SK-N-SH (cell line): Measurements from ENCODE around the gene PSMD3.

Experiments used
- CHD2 ChIP-seq: fragments of 150-350 bp; IDR thresholded peaks from 2 replicates; pipeline ENCODE4 v1.6.1; 2018; ENCODE audit warnings: low read length; ENCODE audit not compliant: partially characterized antibody
- CTCF ChIP-seq: fragments of 200-600 bp; sonication (generic); IDR thresholded peaks from 2 replicates; pipeline ENCODE4 v1.6.1; 2017; ENCODE audit warnings: antibody characterized with exemption, mild to moderate bottlenecking, moderate library complexity
- EP300 ChIP-seq, 2 experiments: IDR thresholded peaks; 2 replicates each; pipeline versions ENCODE4 v1.4.0 to v1.6.1; 2012; ENCODE audit warnings: borderline replicate concordance in 1 of 2, low read depth in 1 of 2, low read length in 1 of 2
- FOXJ3 ChIP-seq: sonication (generic); formaldehyde crosslinking; IDR thresholded peaks from 2 replicates; pipeline ENCODE4 v1.5.1; 2020; ENCODE audit warnings: mild to moderate bottlenecking, missing genetic modification reagents
- FOXM1 ChIP-seq: IDR thresholded peaks from 2 replicates; pipeline ENCODE4 v1.4.0; 2012; ENCODE audit warnings: low read depth, mild to moderate bottlenecking
- GABPA ChIP-seq: IDR thresholded peaks from 2 replicates; pipeline ENCODE4 v1.4.0; 2012; ENCODE audit warnings: low read depth, mild to moderate bottlenecking
- JUND ChIP-seq: IDR thresholded peaks from 2 replicates; pipeline ENCODE4 v1.4.0; 2012
- MXI1 ChIP-seq: IDR thresholded peaks from 2 replicates; pipeline ENCODE4 v1.6.1; 2012; ENCODE audit warnings: mild to moderate bottlenecking, low read depth, low read length, improper control_type of control experiment
- POLR2AphosphoS5 ChIP-seq: IDR thresholded peaks from 2 replicates; pipeline ENCODE4 v1.6.1; 2012; ENCODE audit warnings: low read depth, low read length
- RAD21 ChIP-seq: IDR thresholded peaks from 2 replicates; pipeline ENCODE4 v1.6.1; 2012; ENCODE audit warnings: mild to moderate bottlenecking, low read length
- RFX5 ChIP-seq: IDR thresholded peaks from 2 replicates; pipeline ENCODE4 v1.6.1; 2012; ENCODE audit warnings: mild to moderate bottlenecking, improper control_type of control experiment, low read length
- RXRA ChIP-seq: IDR thresholded peaks from 2 replicates; pipeline ENCODE4 v1.4.0; 2012; ENCODE audit warnings: low read depth, mild to moderate bottlenecking, borderline replicate concordance
- SIN3A ChIP-seq: IDR thresholded peaks from 2 replicates; pipeline ENCODE4 v1.6.1; 2012; ENCODE audit warnings: low read depth, mild to moderate bottlenecking, low read length, moderate library complexity, borderline replicate concordance
- TF ChIP-seq, protein P1 (sequence below): fragments of 150-350 bp; IDR thresholded peaks from 2 replicates; pipeline ENCODE4 v1.6.1; 2017; ENCODE audit warnings: antibody characterized with exemption, low read length, low read depth, borderline replicate concordance

- TF ChIP-seq GABPA, result no peak
- TF ChIP-seq CTCF, result no peak
- no peak for TF ChIP-seq MXI1
- no peak for TF ChIP-seq FOXJ3 (CRISPR knock-in tag)
- TF ChIP-seq RAD21, result no peak
- TF ChIP-seq JUND, result no peak
- no peak for TF ChIP-seq RXRA
- no peak for TF ChIP-seq EP300 (IDR thresholded peaks at IDR 0.05; ENCODE audit: borderline replicate concordance in 1 of 2, low read depth in 1 of 2, low read length in 1 of 2)
- TF ChIP-seq FOXM1, result no peak
- TF ChIP-seq, protein P1, sequence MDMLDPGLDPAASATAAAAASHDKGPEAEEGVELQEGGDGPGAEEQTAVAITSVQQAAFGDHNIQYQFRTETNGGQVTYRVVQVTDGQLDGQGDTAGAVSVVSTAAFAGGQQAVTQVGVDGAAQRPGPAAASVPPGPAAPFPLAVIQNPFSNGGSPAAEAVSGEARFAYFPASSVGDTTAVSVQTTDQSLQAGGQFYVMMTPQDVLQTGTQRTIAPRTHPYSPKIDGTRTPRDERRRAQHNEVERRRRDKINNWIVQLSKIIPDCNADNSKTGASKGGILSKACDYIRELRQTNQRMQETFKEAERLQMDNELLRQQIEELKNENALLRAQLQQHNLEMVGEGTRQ, result no peak
- TF ChIP-seq SIN3A, result no peak
- TF ChIP-seq CHD2, result no peak
- TF ChIP-seq POLR2AphosphoS5, result no peak
- TF ChIP-seq RFX5, result no peak
Measured at GRCh38 chr17:39981766-39982375, 1.3 kb downstream of the PSMD3 start.
